Hepatocyte (in vitro differentiated cells): ENCODE results near the gene MPHOSPH6. TPM values are rescaled to one million over a fixed set of nuclear protein-coding genes. Genes with fewer than 3 reads are reported as not detected.

Source experiments
- DNase-seq: peaks from one replicate; pipeline ENCODE4 v3.0.0-alpha.2; 2016; ENCODE audit warnings: low spot score
- H2AFZ ChIP-seq: fragments of 200-600 bp; sonication (generic); 2 replicates; pipeline ENCODE4 v1.6.0; 2016; ENCODE audit warnings: antibody characterized with exemption, mild to moderate bottlenecking
- H3K27ac ChIP-seq: fragments of 200-600 bp; sonication (generic); 2 replicates; pipeline ENCODE4 v1.5.1; 2016; ENCODE audit warnings: mild to moderate bottlenecking
- H3K27me3 ChIP-seq: fragments of 200-600 bp; sonication (generic); 2 replicates; pipeline ENCODE4 v1.6.1; 2016
- H3K36me3 ChIP-seq: fragments of 200-600 bp; sonication (generic); replicated peaks from 2 replicates; pipeline ENCODE4 v1.5.1; 2016; ENCODE audit warnings: low read depth; ENCODE audit not compliant: insufficient read depth
- H3K4me1 ChIP-seq: fragments of 200-600 bp; sonication (generic); 2 replicates; pipeline ENCODE4 v1.5.1; 2016; ENCODE audit warnings: mild to moderate bottlenecking, moderate library complexity; ENCODE audit not compliant: insufficient read depth
- H3K4me2 ChIP-seq: fragments of 200-600 bp; sonication (generic); 2 replicates; pipeline ENCODE4 v1.6.0; 2016
- H3K4me3 ChIP-seq: fragments of 200-600 bp; sonication (generic); 2 replicates; pipeline ENCODE4 v1.5.1; 2016; ENCODE audit warnings: mild to moderate bottlenecking
- H3K79me2 ChIP-seq: fragments of 200-600 bp; sonication (generic); 2 replicates; pipeline ENCODE4 v1.6.0; 2017; ENCODE audit warnings: mild to moderate bottlenecking
- H3K9me2 ChIP-seq: fragments of 200-600 bp; sonication (generic); replicated peaks from 2 replicates; pipeline ENCODE4 v1.6.0; 2017; ENCODE audit warnings: mild to moderate bottlenecking; ENCODE audit not compliant: insufficient read depth
- H3K9me3 ChIP-seq: fragments of 200-600 bp; sonication (generic); 2 replicates; pipeline ENCODE4 v1.5.1; 2016; ENCODE audit warnings: low read depth, mild to moderate bottlenecking
- H4K20me1 ChIP-seq: fragments of 200-600 bp; sonication (generic); 2 replicates; pipeline ENCODE4 v1.6.0; 2016; ENCODE audit warnings: mild to moderate bottlenecking; ENCODE audit not compliant: insufficient read depth, poor library complexity, severe bottlenecking
- EZH2 ChIP-seq: fragments of 200-600 bp; sonication (generic); IDR thresholded peaks from 2 replicates; pipeline ENCODE4 v1.6.1; 2016; ENCODE audit warnings: antibody characterized with exemption, mild to moderate bottlenecking, borderline replicate concordance
- EZH2phosphoT487 ChIP-seq: fragments of 200-600 bp; sonication (generic); IDR thresholded peaks from one replicate; pipeline ENCODE4 v1.6.1; 2018; ENCODE audit warnings: antibody characterized with exemption, mild to moderate bottlenecking, low read depth, moderate library complexity; ENCODE audit not compliant: unreplicated experiment, severe bottlenecking
- WGBS: methylation state at CpG from one replicate; pipeline ENCODE4 v1.1.6; 2016; ENCODE audit warnings: low lambda C conversion rate; ENCODE audit errors: missing lambda C conversion rate; 5-methylcytosine and 5-hydroxymethylcytosine counted together
- polyA plus RNA-seq: library from polyadenylated mRNA; unstranded; fragments of >200 nt; fragmentation: Nextera tagmentation; extraction: Ambion mirVana; gene quantifications from 2 replicates; pipeline ENCODE4 v1.2.1, GENCODE V29; 2016
- total RNA-seq: library from RNA; depleted of rRNA; stranded (reverse); fragments of >200 nt; gene quantifications from 2 replicates; pipeline ENCODE4 v1.2.3, GENCODE V29; 2014
- TF ChIP-seq, protein P1 (sequence below): fragments of 200-600 bp; sonication (generic); IDR thresholded peaks from 2 replicates; pipeline ENCODE4 v1.5.1; 2016; ENCODE audit warnings: antibody characterized with exemption, mild to moderate bottlenecking; ENCODE audit not compliant: poor library complexity

Gene MPHOSPH6
- total and polyA plus RNA-seq, 2 experiments from 2014 or later = 38.4 to 47.0 TPM

DNA sequence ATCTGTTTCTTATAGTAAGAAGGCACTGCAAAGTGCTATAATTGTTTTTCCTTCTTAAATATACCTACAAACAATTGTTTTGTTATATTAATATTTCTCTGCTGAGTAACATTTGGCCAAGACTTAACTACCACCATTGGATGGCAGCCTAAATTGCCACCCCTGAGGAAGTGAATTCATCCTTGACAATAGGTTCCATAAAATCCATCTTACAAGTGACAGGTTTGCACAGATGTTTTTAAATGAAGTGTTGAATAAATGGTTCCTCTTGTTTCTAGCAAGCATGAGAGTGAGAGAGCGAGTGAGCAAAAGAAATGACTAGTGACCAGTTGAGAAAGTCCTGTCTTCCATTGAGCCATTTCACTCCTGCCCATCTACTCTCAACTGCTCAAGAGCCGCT lies 8.3 kb upstream of the MPHOSPH6 start:
- Histone ChIP-seq H3K4me1 (no peaks in the 10 kb centered on the region), H3K27ac (no peak overlapping the region), H3K27me3 (peaks cover 19% of the 10 kb centered on the region), H4K20me1 (no peaks in the 10 kb centered on the region), H3K9me2 (no peaks in the 10 kb centered on the region), H3K9me3 (no peaks in the 10 kb centered on the region), H3K36me3 (no peaks in the 10 kb centered on the region), H3K4me2 (no peak overlapping the region), H3K79me2 (no peaks in the 10 kb centered on the region), H2AFZ (no peak overlapping the region), H3K4me3 (no peak overlapping the region)
- TF ChIP-seq EZH2 = no peak
- TF ChIP-seq, protein P1, sequence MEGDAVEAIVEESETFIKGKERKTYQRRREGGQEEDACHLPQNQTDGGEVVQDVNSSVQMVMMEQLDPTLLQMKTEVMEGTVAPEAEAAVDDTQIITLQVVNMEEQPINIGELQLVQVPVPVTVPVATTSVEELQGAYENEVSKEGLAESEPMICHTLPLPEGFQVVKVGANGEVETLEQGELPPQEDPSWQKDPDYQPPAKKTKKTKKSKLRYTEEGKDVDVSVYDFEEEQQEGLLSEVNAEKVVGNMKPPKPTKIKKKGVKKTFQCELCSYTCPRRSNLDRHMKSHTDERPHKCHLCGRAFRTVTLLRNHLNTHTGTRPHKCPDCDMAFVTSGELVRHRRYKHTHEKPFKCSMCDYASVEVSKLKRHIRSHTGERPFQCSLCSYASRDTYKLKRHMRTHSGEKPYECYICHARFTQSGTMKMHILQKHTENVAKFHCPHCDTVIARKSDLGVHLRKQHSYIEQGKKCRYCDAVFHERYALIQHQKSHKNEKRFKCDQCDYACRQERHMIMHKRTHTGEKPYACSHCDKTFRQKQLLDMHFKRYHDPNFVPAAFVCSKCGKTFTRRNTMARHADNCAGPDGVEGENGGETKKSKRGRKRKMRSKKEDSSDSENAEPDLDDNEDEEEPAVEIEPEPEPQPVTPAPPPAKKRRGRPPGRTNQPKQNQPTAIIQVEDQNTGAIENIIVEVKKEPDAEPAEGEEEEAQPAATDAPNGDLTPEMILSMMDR = no peak
- TF ChIP-seq EZH2phosphoT487 = no peak
- no peak for DNase-seq
- WGBS = 95% methylated on average over 2 of the region's 2 CpGs

DNA sequence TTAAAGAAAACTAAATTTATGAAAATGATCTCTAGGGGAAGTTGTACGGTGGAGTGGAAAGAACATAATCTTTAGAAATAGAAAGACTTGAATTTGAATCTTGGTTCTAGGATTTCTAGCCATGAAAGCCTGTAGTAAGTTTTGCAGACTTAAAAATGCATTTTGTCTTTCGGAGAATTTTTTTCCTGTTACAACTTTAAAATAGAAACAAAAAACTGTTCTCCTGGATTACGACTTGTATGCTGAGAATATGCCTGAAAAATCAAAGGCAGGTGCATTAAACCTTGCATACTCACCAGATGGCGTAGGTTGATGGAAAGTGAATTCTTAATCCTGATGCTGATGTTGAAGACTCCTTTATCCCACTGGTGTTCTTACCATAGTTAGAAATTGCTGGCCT lies 7.5 kb upstream of the MPHOSPH6 start:
- WGBS = 90% methylated on average over 4 of the region's 4 CpGs
- H2AFZ ChIP-seq = no peak overlapping the region

DNA sequence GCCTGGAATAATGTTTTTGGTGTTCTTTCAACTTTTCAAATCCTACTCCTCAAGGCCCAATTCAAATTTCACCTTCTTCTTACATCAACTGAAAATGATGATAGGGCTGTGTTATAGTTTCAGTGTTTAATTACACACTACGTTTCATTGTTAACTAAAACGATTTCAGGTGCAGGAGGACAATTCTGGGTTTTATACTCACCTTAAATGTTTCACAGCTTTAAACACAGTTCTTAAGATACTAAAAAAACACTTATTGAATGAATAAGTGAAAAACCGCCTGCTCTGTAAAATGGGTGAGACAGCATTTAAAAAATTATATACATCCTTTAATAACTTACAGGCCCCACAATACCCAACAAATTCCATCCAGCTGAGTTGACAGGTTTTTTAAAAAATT lies 6.2 kb upstream of the MPHOSPH6 start:
- Histone ChIP-seq H3K4me3 (no peak overlapping the region), H3K27me3 (peaks cover 36% of the 10 kb centered on the region), H3K79me2 (no peaks in the 10 kb centered on the region), H4K20me1 (no peaks in the 10 kb centered on the region), H3K9me2 (no peaks in the 10 kb centered on the region), H3K27ac (no peak overlapping the region), H3K9me3 (no peaks in the 10 kb centered on the region), H2AFZ (no peak overlapping the region), H3K36me3 (no peaks in the 10 kb centered on the region), H3K4me2 (no peak overlapping the region), H3K4me1 (no peaks in the 10 kb centered on the region)
- 85% methylated on average over 3 of the region's 3 CpGs for WGBS
- TF ChIP-seq EZH2 (no peak), EZH2phosphoT487 (no peak)
- TF ChIP-seq, protein P1 = no peak
- DNase-seq = no peak

More for the DNA sequence above, 7.5 kb upstream of the MPHOSPH6 start:
- no peak overlapping the region for H3K4me2 ChIP-seq
- H4K20me1 ChIP-seq = no peaks in the 10 kb centered on the region
- no peak for DNase-seq
- TF ChIP-seq, protein P1 = no peak
- TF ChIP-seq EZH2phosphoT487 = no peak
- no peak for TF ChIP-seq EZH2
- H3K79me2 ChIP-seq = no peaks in the 10 kb centered on the region
- no peaks in the 10 kb centered on the region for H3K36me3 ChIP-seq
- H3K27ac ChIP-seq = no peak overlapping the region
- no peaks in the 10 kb centered on the region for H3K9me2 ChIP-seq
- H3K4me3 ChIP-seq = no peak overlapping the region
- no peaks in the 10 kb centered on the region for H3K4me1 ChIP-seq
- H3K9me3 ChIP-seq = no peaks in the 10 kb centered on the region
- H3K27me3 ChIP-seq = peaks cover 24% of the 10 kb centered on the region

DNA sequence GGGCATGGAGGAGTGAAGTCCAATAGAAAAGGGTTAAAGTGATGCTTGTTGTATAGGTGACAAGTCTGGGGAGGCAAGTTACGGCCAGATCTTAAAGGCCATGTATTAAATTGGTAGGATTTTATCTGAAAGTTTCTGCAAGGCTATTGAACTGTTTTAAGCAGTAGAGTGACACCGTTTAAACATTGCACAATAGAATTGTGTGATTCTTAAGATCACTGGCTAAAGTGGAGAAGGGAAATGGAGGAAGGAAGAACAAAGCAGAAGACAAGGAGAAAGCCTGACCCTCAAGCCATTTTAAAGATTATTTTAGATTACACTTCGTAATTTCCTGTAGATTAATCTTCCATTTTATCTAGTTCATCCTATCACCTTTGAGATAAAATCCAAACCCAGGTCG lies 5.6 kb upstream of the MPHOSPH6 start:
- no peak overlapping the region for H2AFZ ChIP-seq
- peaks cover 39% of the 10 kb centered on the region for H3K27me3 ChIP-seq
- no peaks in the 10 kb centered on the region for H3K79me2 ChIP-seq
- 73% methylated on average over 4 of the region's 4 CpGs for WGBS
- H3K4me2 ChIP-seq = no peak overlapping the region
- H4K20me1 ChIP-seq = no peaks in the 10 kb centered on the region
- no peaks in the 10 kb centered on the region for H3K9me2 ChIP-seq
- TF ChIP-seq EZH2phosphoT487 (no peak), EZH2 (no peak)
- TF ChIP-seq, protein P1 = no peak
- no peaks in the 10 kb centered on the region for H3K36me3 ChIP-seq
- no peak overlapping the region for H3K4me3 ChIP-seq
- no peak for DNase-seq
- no peak overlapping the region for H3K27ac ChIP-seq
- H3K4me1 ChIP-seq = peaks cover 2% of the 10 kb centered on the region
- H3K9me3 ChIP-seq = no peaks in the 10 kb centered on the region
